OCI-LY7 (cell line): ENCODE results near the gene ZSWIM1. TPM values are rescaled to one million over a fixed set of nuclear protein-coding genes. Genes with fewer than 3 reads are reported as not detected.

Experiments
- BruUV-seq: library from RNA; stranded (reverse); fragments of 400-500 nt; replicated peaks from 2 replicates; lab custom pipeline; 2021; lab: Mats Ljungman, UMichigan
- CTCF ChIA-PET: fragments of 300-600 bp; sonication (Branson Sonifier 250); formaldehyde crosslinking; loops from one replicate; lab custom pipeline; 2022; ENCODE audit warnings: antibody characterized with exemption; ENCODE audit not compliant: unreplicated experiment; lab: Charles Lee
- POLR2A ChIA-PET: fragments of 300-600 bp; sonication (Branson Sonifier 250); formaldehyde crosslinking; loops from one replicate; lab custom pipeline; 2022; ENCODE audit warnings: antibody characterized with exemption; lab: Charles Lee
- DNase-seq: peaks from one replicate; pipeline ENCODE4 v3.0.0-alpha.2; 2015; ENCODE audit warnings: low spot score
- H2AFZ ChIP-seq: fragments of 200-600 bp; sonication (generic), shearing (Covaris generic); 2 replicates; pipeline ENCODE4 v1.6.1; 2014; ENCODE audit warnings: mild to moderate bottlenecking, antibody characterized with exemption, low read length, moderate library complexity
- H3K27ac ChIP-seq: fragments of 200-600 bp; sonication (generic); 2 replicates; pipeline ENCODE4 v1.5.1; 2014; ENCODE audit warnings: mixed run types, low read depth, mild to moderate bottlenecking, moderate library complexity, low read length, inconsistent platforms; ENCODE audit not compliant: poor library complexity, severe bottlenecking
- H3K36me3 ChIP-seq: fragments of 200-600 bp; sonication (generic); 2 replicates; pipeline ENCODE4 v1.6.1; 2014; ENCODE audit warnings: mild to moderate bottlenecking, antibody characterized with exemption, low read length, moderate library complexity, mixed read lengths; ENCODE audit not compliant: insufficient read depth
- H3K4me1 ChIP-seq: fragments of 200-600 bp; sonication (generic); 2 replicates; pipeline ENCODE4 v1.5.1; 2014; ENCODE audit warnings: mild to moderate bottlenecking, low read length; ENCODE audit not compliant: insufficient read depth, poor library complexity, severe bottlenecking
- H3K4me2 ChIP-seq: fragments of 200-600 bp; sonication (generic); 2 replicates; pipeline ENCODE4 v1.6.1; 2014; ENCODE audit warnings: mild to moderate bottlenecking, low read length
- H3K4me3 ChIP-seq: fragments of 200-600 bp; sonication (generic); 2 replicates; pipeline ENCODE4 v1.5.1; 2014; ENCODE audit warnings: mild to moderate bottlenecking, low read depth, low read length; ENCODE audit not compliant: poor library complexity, severe bottlenecking
- H3K79me2 ChIP-seq: fragments of 200-600 bp; sonication (generic); 2 replicates; pipeline ENCODE4 v1.6.1; 2016; ENCODE audit warnings: low read depth, mild to moderate bottlenecking, low read length, moderate library complexity, mixed read lengths; ENCODE audit not compliant: insufficient read depth
- H3K9me2 ChIP-seq: fragments of 200-600 bp; sonication (generic); 2 replicates; pipeline ENCODE4 v1.6.1; 2016; ENCODE audit warnings: mild to moderate bottlenecking, low read length, mixed read lengths; ENCODE audit not compliant: insufficient read depth
- H3K9me3 ChIP-seq: fragments of 200-600 bp; sonication (generic); 2 replicates; pipeline ENCODE4 v1.6.1; 2014; ENCODE audit warnings: mild to moderate bottlenecking, mixed run types, low read length, mixed read lengths
- H4K20me1 ChIP-seq: fragments of 200-600 bp; sonication (generic); 2 replicates; pipeline ENCODE4 v1.6.1; 2014; ENCODE audit warnings: mild to moderate bottlenecking, antibody characterized with exemption, low read length, moderate library complexity, mixed read lengths; ENCODE audit not compliant: insufficient read depth
- CTCF ChIP-seq: fragments of 200-600 bp; sonication (generic); conservative IDR thresholded peaks from 2 replicates; pipeline ENCODE4 v1.5.1; 2014; ENCODE audit warnings: mild to moderate bottlenecking, antibody characterized with exemption, low read length, moderate library complexity, mixed read lengths
- EZH2phosphoT487 ChIP-seq: fragments of 200-600 bp; sonication (generic); IDR thresholded peaks from 2 replicates; pipeline ENCODE4 v1.6.1; 2018; ENCODE audit warnings: low read depth, borderline replicate concordance, mild to moderate bottlenecking, mixed run types, antibody characterized with exemption, low read length, moderate library complexity, mixed read lengths
- intact Hi-C: fragments of 100-400 bp; cut with micrococcal nuclease; formaldehyde crosslinking; loops from one replicate; pipeline ENCODE4 v1.10.0; 2022; ENCODE audit not compliant: unreplicated experiment
- total RNA-seq, 2 experiments: library from RNA; depleted of rRNA in 1 of 2; stranded (reverse); fragments of >200 nt in 1 of 2; shearing (Covaris generic) in 1 of 2; gene quantifications; 2 replicates each; pipeline ENCODE4 v1.2.3, GENCODE V29; 2014 to 2022

ZSWIM1 gene
- total RNA-seq, 2 experiments from 2014 or later = 13.9 to 19.2 TPM

GRCh38 chr20:45861221-45862075 is 19.6 kb upstream of the ZSWIM1 start:
- TF ChIP-seq CTCF (no peak), EZH2phosphoT487 (no peak)
- H3K4me2 ChIP-seq = no peak overlapping the region

GRCh38 chr20:45863543-45864470 is 17.2 kb upstream of the ZSWIM1 start:
- H3K9me2 ChIP-seq = no peaks in the 10 kb centered on the region
- peaks cover 2% of the 10 kb centered on the region; the same call in 1 of the 2 replicates for H3K79me2 ChIP-seq
- no peaks in the 10 kb centered on the region for H3K9me3 ChIP-seq
- intact Hi-C loops = no loop called here
- H3K4me2 ChIP-seq = no peak overlapping the region
- no peaks in the 10 kb centered on the region for H4K20me1 ChIP-seq
- H3K36me3 ChIP-seq = no peaks in the 10 kb centered on the region
- ChIA-PET POLR2A (no interaction called here), CTCF (no interaction called here)
- no peak for DNase-seq
- H3K4me1 ChIP-seq = peaks cover 2% of the 10 kb centered on the region
- H3K27ac ChIP-seq = no peak overlapping the region
- H3K4me3 ChIP-seq = no peak overlapping the region
- no TSS peak for BruUV-seq
- no peak overlapping the region for H2AFZ ChIP-seq
- TF ChIP-seq EZH2phosphoT487 (no peak), CTCF (no peak)

More at GRCh38 chr20:45861221-45862075, 19.6 kb upstream of the ZSWIM1 start:
- H3K9me3 ChIP-seq = no peaks in the 10 kb centered on the region
- no peak overlapping the region for H3K4me3 ChIP-seq
- ChIA-PET CTCF (interaction anchor here (0.6 kb wide), 1 partner anchor 27 kb away, joined by 3 read pairs; no protein-coding TSS in a partner anchor), POLR2A (interaction anchor here (0.6 kb wide), 1 partner anchor 1355 kb away, joined by 3 read pairs; no protein-coding TSS in a partner anchor)
- no peak overlapping the region for H2AFZ ChIP-seq
- H3K4me1 ChIP-seq = peaks cover 12% of the 10 kb centered on the region
- intact Hi-C loops = no loop called here
- DNase-seq = no peak
- H3K79me2 ChIP-seq = peaks cover 16% of the 10 kb centered on the region; the same call in 1 of the 2 replicates
- no peaks in the 10 kb centered on the region for H4K20me1 ChIP-seq
- no peak overlapping the region for H3K27ac ChIP-seq
- H3K9me2 ChIP-seq = no peaks in the 10 kb centered on the region
- no TSS peak for BruUV-seq
- H3K36me3 ChIP-seq = no peaks in the 10 kb centered on the region
